ENCODE data around the gene NDUFA8.

DNA sequence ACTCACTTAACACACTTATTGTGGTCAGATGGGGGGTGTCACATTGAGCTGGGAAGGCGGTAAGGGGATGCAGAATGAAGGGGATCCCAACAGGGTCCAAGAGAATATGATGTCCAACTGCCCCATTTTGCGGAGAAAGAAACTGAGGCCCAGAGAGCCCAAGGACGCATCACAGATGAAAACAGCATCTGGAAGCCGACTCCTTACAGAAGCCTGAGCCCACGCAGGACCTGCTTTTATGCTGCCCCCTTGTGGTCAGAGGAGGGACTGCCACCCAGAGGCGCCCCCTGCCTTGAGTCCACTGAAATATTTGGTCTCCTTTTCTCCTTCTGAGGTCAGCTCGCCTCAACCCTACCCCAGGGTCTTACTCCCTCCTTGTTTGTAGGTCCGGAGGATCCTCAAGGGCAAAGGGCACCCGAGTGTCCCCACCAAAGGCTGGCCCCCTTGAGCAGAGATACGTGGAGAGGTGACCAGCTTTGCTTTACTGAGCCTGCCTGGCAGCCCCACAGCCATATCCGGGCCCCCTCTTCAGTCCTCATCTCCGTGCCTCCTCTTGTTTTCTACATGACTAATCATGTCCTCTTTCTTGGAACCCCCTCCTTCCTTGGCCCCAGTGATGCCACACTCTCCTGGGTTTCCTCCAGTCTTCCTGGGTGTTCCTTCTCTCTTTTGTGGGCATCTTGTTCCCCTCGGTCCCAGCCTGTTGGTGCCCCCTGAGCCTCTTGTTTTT lies 36.5 kb downstream of the NDUFA8 start:
- TF ChIP-seq EP300 (IDR thresholded peaks at IDR 0.05) (no peak), CTCF (IDR thresholded peaks at IDR 0.05) (peak; percentile 86 to 96), POLR2AphosphoS5 (IDR thresholded peaks at IDR 0.05) (no peak), POLR2A (IDR thresholded peaks at IDR 0.05) (no peak)
